Ovary (tissue), 9 donors: ENCODE measurements around the gene COPS6. TPM values are rescaled to one million over a fixed set of nuclear protein-coding genes. Genes with fewer than 3 reads are reported as not detected.

ENCODE experiments used
- DNase-seq, 5 donors: peaks; one replicate each; pipeline ENCODE4 v3.0.0-alpha.2; 2019 to 2020
- H3K27ac ChIP-seq, 2 donors: fragments of 200-600 bp; one replicate each; pipeline versions ENCODE4 v1.5.1 to v1.8.0; 2019 to 2022
- H3K27me3 ChIP-seq: fragments of 200-600 bp; one replicate; pipeline ENCODE4 v1.8.0; 2022
- H3K36me3 ChIP-seq: fragments of 200-600 bp; sonication (generic); one replicate; pipeline ENCODE4 v1.5.1; 2019
- H3K4me1 ChIP-seq: one replicate; pipeline ENCODE4 v1.8.1; 2013; ENCODE audit warnings: mild to moderate bottlenecking, moderate library complexity; ENCODE audit not compliant: insufficient read depth
- H3K4me3 ChIP-seq: fragments of 200-600 bp; sonication (generic); one replicate; pipeline ENCODE4 v1.5.1; 2017
- H3K9me3 ChIP-seq, 2 donors: fragments of 200-600 bp in 1 of 2; sonication (generic) in 1 of 2; one replicate each; pipeline versions ENCODE4 v1.5.1 to v1.8.1; 2013 to 2019; ENCODE audit warnings: mild to moderate bottlenecking in 1 of 2, moderate library complexity in 1 of 2
- CTCF ChIP-seq, 3 donors: fragments of 450-650 bp in 2 of 3; fragments of 200-600 bp in 1 of 3; IDR thresholded peaks; one replicate each; pipeline versions ENCODE4 v1.5.1 to v1.8.0; 2016 to 2022; ENCODE audit warnings: antibody characterized with exemption in 3 of 3, mild to moderate bottlenecking in 1 of 3
- EP300 ChIP-seq: sonication (generic); formaldehyde crosslinking; IDR thresholded peaks from one replicate; pipeline ENCODE4 v1.6.1; 2017; ENCODE audit warnings: antibody characterized with exemption
- POLR2A ChIP-seq: fragments of 450-650 bp; IDR thresholded peaks from one replicate; pipeline ENCODE4 v1.6.1; 2017; ENCODE audit warnings: antibody characterized with exemption, mild to moderate bottlenecking, moderate library complexity
- WGBS, 3 donors: extraction: QIAGEN DNeasy Blood & Tissue Kit in 1 of 3; methylation state at CpG; one replicate each; pipeline versions ENCODE4 v1.1.5 to v1.1.7; 2013 to 2017; 5-methylcytosine and 5-hydroxymethylcytosine counted together
- intact Hi-C, 4 donors: fragments of 100-400 bp; cut with DNase I; formaldehyde crosslinking; loops; one replicate each; pipeline versions ENCODE4 v1.11.0 to v1.15.1; 2022 to 2023
- polyA plus RNA-seq, 2 donors: library from polyadenylated mRNA; stranded (reverse); fragments of 200-250 nt in 1 of 2; fragments of 350-450 nt in 1 of 2; fragmentation: Illumina TruSeq in 1 of 2; extraction: RNeasy Lipid Tissue Mini Kit (QIAGEN cat#74804) in 1 of 2; gene quantifications; one replicate each; pipeline ENCODE4 v1.2.3, GENCODE V29; 2013 to 2014
- total RNA-seq, 7 donors: library from RNA; depleted of rRNA in 2 of 7; stranded (reverse); fragments of >200 nt in 2 of 7; fragmentation: NEBNext Ultra II Directional in 3 of 7; extraction: Animal tissue kit (Norgen Biotek cat#: 25700) in 3 of 7; gene quantifications; one replicate each; pipeline versions ENCODE4 v1.1.0 to v1.2.4, GENCODE V29; 2016 to 2023
- donor health status: DM: no; HTN: no; CAD: no; lungs with moderate emphysema.
- donor health status: DM: no; HTN: no; CAD: no.
- donor health status: Bipolar disorder and iron deficiency.
- donor health status: DM: yes; HTN: yes; CAD: no.
- donor health status: DM: no; HTN: no; CAD: no.
- donor health status: DM: yes; HTN: yes; CAD: no.

COPS6 gene
- total and polyA plus RNA-seq, 9 donors, result 33.6 to 145 (median 98.2) TPM

GRCh38 chr7:100120733-100121036, 31.9 kb downstream of the COPS6 start:
- WGBS, 3 donors, result 11 to 16% (median 12%) methylated on average over 1 of the region's 1 CpG
- H3K27me3 ChIP-seq, result no peaks in the 10 kb centered on the region
- H3K4me3 ChIP-seq, result no peak overlapping the region
- H3K27ac ChIP-seq, result no peak overlapping the region
- no peaks in the 10 kb centered on the region for H3K9me3 ChIP-seq
- TF ChIP-seq EP300 (no peak), POLR2A (no peak), CTCF (IDR thresholded peaks at IDR 0.05) (no peak)
- intact Hi-C loops, result no loop called here
- H3K4me1 ChIP-seq, result no peaks in the 10 kb centered on the region
- H3K36me3 ChIP-seq, result no peaks in the 10 kb centered on the region
- DNase-seq, result no peak

- TF ChIP-seq CTCF (IDR thresholded peaks at IDR 0.05) (no peak), EP300 (no peak), POLR2A (no peak)
- no peaks in the 10 kb centered on the region for H3K4me1 ChIP-seq
- DNase-seq, result no peak
- WGBS, 3 donors, result 56 to 69% (median 63%) methylated on average over 13 of the region's 13 CpGs
- no peak overlapping the region for H3K27ac ChIP-seq
- H3K27me3 ChIP-seq, result no peaks in the 10 kb centered on the region
- no peak overlapping the region for H3K4me3 ChIP-seq
- H3K36me3 ChIP-seq, result no peaks in the 10 kb centered on the region
- intact Hi-C loops, result no loop called here
- no peaks in the 10 kb centered on the region for H3K9me3 ChIP-seq
Observed at GRCh38 chr7:100122067-100122466, 33.3 kb downstream of the COPS6 start.

- TF ChIP-seq CTCF (IDR thresholded peaks at IDR 0.05) (no peak), EP300 (no peak), POLR2A (no peak)
- Histone ChIP-seq H3K27ac (no peak overlapping the region), H3K36me3 (no peaks in the 10 kb centered on the region), H3K9me3 (no peaks in the 10 kb centered on the region), H3K27me3 (no peaks in the 10 kb centered on the region), H3K4me3 (no peak overlapping the region), H3K4me1 (no peaks in the 10 kb centered on the region)
- no peak for DNase-seq
- intact Hi-C loops, result no loop called here
- 88 to 94% (median 90%) methylated on average over 1 of the region's 1 CpG for WGBS, 3 donors
Observed at GRCh38 chr7:100122568-100122967, 33.8 kb downstream of the COPS6 start.

- 65 to 78% (median 68%) methylated on average over 4 of the region's 4 CpGs for WGBS, 3 donors
- Histone ChIP-seq H3K4me1 (peaks cover 3% of the 10 kb centered on the region), H3K4me3 (no peak overlapping the region), H3K27ac (no peak overlapping the region), H3K9me3 (no peaks in the 10 kb centered on the region), H3K27me3 (no peaks in the 10 kb centered on the region), H3K36me3 (no peaks in the 10 kb centered on the region)
- TF ChIP-seq POLR2A (no peak), CTCF (IDR thresholded peaks at IDR 0.05) (no peak), EP300 (no peak)
- no peak for DNase-seq
- intact Hi-C loops, result no loop called here
Observed at GRCh38 chr7:100124301-100125230, 35.8 kb downstream of the COPS6 start.
